ENCODE measurements around the gene ZNF728. TPM values are rescaled to one million over a fixed set of nuclear protein-coding genes. Genes with fewer than 3 reads are reported as not detected.
"Not testable (repeated sequence)": the region's sequence is repeated elsewhere in the genome, so short reads cannot be mapped to it uniquely, and the experiment has no call there.

Gene ZNF728
- not detected in 2 replicates for total RNA-seq (2014; rRNA removed; shearing (Covaris generic))

DNA sequence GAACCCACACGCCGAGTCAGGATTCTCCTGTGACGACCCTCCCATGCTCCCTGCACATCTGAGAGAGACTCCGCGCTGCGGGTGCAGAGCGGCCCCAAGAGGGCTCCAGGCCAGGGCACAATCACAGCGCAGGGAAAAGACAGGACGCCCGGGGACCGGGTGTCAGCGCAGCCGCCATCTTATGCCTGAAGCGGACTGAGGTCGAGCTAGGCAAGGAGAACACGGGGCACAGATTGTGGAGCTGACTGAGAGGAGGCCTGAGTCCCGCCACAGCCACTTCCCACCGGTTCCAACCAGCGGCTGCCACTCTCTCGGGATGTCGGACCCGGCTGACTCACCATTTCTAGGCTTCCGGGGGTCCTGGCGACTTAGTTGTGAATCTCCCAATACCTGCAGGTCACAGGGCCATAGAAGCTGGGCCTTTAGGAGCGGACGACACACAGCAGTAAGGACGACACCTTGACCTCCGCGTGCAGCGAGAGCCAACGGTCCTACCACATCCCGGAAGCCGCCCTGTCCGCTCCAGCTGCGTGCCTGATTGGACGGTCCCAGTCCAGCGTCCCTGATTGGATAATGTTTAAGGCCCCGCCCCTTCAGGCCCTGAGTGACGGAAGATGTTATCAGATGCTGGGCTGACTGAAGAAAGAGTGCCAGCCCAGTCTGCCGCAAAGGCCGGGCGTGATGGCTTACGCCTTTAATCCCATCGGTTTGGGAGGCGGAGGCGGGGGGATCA is at the start of gene ZNF728:
Gene ZNF728, minus strand, starts transcription at position 487 of the 733 bp plus-strand sequence. Its CDS starts 146 bp downstream, at position 341.
- no peak for DNase-seq
- no peak within 1 kb of the TSS for H3K4me3 ChIP-seq (ENCODE audit: insufficient read depth, low read depth, low read length)
- H3K36me3 ChIP-seq (replicated peaks; ENCODE audit: control insufficient read depth, insufficient read depth, low read length) = no peaks in the 10 kb centered on the region
- no peaks in the 10 kb centered on the region for H3K27me3 ChIP-seq (ENCODE audit: control insufficient read depth, insufficient read depth, low read length)

DNA sequence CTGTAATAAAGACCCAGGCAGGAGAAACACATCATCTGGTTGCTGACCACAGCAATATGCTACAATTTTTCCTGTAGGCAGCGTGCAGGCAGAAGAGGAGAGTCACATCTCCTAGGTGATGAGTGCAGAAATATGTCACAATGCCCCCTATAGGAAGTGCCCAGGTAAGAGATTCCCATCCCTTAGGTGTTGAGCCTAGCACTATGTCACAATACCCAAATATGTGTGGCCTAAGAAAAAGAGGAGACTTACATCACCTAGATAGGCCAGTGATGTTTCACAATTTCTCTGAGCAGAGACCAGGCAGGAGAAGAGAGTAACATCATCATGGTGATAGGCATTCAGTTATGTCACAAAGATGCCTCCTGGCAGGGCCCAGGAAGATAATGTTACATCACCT is 49.4 kb upstream of the ZNF728 start:
- no peak for DNase-seq
- no peaks in the 10 kb centered on the region for H3K27me3 ChIP-seq (ENCODE audit: control insufficient read depth, insufficient read depth, low read length)
- H3K4me3 ChIP-seq (ENCODE audit: insufficient read depth, low read depth, low read length) = no peak overlapping the region
- H3K36me3 ChIP-seq (replicated peaks; ENCODE audit: control insufficient read depth, insufficient read depth, low read length) = no peaks in the 10 kb centered on the region

DNA sequence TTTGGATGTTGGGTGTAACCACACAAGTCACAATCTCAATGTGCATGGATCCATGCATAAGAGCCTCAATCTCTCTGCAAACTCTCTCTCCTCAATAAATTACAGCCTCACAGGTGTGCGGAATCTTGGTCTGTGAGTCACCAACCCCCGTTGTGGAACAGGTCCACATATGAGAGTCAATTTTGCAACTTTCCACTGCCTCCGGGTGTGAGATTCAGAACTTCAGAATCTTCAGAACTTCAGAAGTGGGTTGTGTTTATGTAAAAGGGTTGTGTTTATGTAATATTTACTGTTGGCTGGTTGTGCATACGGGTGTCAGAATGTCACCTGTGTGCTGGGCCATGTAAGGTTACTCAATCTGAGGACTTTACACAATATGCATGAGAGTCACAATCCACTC is 46.3 kb upstream of the ZNF728 start:
- Histone ChIP-seq H3K27me3 (ENCODE audit: control insufficient read depth, insufficient read depth, low read length) (no peaks in the 10 kb centered on the region), H3K4me3 (ENCODE audit: insufficient read depth, low read depth, low read length) (no peak overlapping the region), H3K36me3 (replicated peaks; ENCODE audit: control insufficient read depth, insufficient read depth, low read length) (no peaks in the 10 kb centered on the region; the same call in 1 of the 2 replicates)
- no peak for DNase-seq

- no peaks in the 10 kb centered on the region; the same call in 1 of the 2 replicates for H3K36me3 ChIP-seq (replicated peaks; ENCODE audit: control insufficient read depth, insufficient read depth, low read length)
- no peak for DNase-seq
Measured at GRCh38 chr19:23046743-23047142, 43.8 kb upstream of the ZNF728 start.

GRCh38 chr19:23033721-23034120 is 30.7 kb upstream of the ZNF728 start:
- no peak for DNase-seq
- Histone ChIP-seq H3K36me3 (replicated peaks; ENCODE audit: control insufficient read depth, insufficient read depth, low read length) (no peaks in the 10 kb centered on the region), H3K27me3 (ENCODE audit: control insufficient read depth, insufficient read depth, low read length) (no peaks in the 10 kb centered on the region), H3K4me3 (ENCODE audit: insufficient read depth, low read depth, low read length) (no peak overlapping the region)

More at GRCh38 chr19:23046743-23047142, 43.8 kb upstream of the ZNF728 start:
- Histone ChIP-seq H3K4me3 (ENCODE audit: insufficient read depth, low read depth, low read length) (no peak overlapping the region), H3K27me3 (ENCODE audit: control insufficient read depth, insufficient read depth, low read length) (no peaks in the 10 kb centered on the region)

- Histone ChIP-seq H3K36me3 (replicated peaks; ENCODE audit: control insufficient read depth, insufficient read depth, low read length) (no peaks in the 10 kb centered on the region), H3K27me3 (ENCODE audit: control insufficient read depth, insufficient read depth, low read length) (no peaks in the 10 kb centered on the region), H3K4me3 (ENCODE audit: insufficient read depth, low read depth, low read length) (no peak overlapping the region)
- DNase-seq = no peak
Measured at GRCh38 chr19:23015660-23016059, 12.7 kb upstream of the ZNF728 start.

DNA sequence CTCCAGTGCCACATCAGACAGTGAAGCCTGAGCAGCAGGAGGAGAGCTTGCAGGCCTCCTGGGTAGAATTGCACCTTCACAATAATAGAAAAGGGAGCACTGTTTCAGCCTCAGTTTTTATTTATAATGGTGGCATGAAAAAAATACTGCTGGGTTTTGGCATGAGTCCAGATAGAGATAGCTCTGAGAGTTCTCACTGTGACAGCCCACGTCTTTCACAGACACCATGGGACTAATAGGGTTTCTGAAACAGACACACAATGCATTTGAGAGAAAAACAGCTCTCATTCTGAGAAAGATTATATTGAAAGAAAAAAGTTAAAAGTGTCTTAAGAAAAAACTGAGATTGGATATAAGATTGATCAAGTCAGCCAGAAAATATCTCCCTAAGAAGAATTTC is 8.0 kb downstream of the ZNF728 start:
- H3K27me3 ChIP-seq (ENCODE audit: control insufficient read depth, insufficient read depth, low read length); DNase-seq; H3K36me3 ChIP-seq (replicated peaks; ENCODE audit: control insufficient read depth, insufficient read depth, low read length); H3K4me3 ChIP-seq (ENCODE audit: insufficient read depth, low read depth, low read length): not testable (repeated sequence)

GRCh38 chr19:22976248-22976647 is 26.7 kb downstream of the ZNF728 start:
- Histone ChIP-seq H3K27me3 (ENCODE audit: control insufficient read depth, insufficient read depth, low read length) (no peaks in the 10 kb centered on the region), H3K4me3 (ENCODE audit: insufficient read depth, low read depth, low read length) (no peak overlapping the region), H3K36me3 (replicated peaks; ENCODE audit: control insufficient read depth, insufficient read depth, low read length) (no peaks in the 10 kb centered on the region)
- DNase-seq = no peak

DNA sequence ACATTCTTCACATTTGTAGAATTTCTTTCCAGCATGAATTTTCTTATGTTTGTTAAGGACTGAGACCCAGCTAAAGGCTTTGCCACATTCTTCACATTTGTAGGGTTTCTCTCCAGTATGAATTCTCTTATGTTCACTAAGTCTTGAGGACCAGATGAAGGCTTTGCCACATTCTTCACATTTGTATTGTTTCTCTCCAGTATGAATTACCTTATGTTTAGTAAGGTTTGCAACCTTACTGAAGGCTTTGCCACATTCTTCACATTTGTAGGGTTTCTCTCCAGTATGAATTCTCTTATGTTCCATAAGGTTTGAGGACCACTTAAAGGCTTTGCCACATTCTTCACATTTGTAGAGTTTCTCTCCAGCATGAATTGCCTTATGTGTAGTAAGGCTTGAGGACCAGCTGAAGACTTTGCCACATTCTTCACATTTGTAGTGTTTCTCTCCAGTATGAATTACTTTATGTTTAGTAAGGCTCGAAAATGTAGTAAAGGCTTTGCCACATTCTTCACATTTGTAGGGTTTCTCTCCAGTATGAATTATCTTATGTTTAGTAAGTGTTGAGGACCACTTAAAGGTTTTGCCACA is 27.3 kb downstream of the ZNF728 start:
- not testable (repeated sequence) for H3K27me3 ChIP-seq (ENCODE audit: control insufficient read depth, insufficient read depth, low read length); DNase-seq; H3K4me3 ChIP-seq (ENCODE audit: insufficient read depth, low read depth, low read length)

DNA sequence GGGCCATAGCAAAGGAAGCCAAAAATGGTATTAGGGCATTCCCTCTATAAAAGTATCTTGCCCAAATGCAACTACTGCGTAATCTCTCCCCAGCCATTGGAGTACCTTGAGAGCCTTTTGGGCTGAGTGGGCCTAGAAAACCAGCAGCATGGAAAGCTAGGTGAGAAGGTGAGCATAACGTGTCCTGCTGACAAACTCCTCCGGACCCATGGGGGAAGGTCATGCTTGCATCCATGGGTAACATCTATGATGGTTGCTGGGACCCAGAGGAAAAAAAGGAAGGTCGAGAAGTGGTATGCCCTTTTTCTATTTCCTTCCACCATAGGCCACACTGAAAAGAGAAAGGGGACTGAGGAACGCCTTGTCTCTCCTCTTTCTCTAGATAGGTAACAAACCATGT is 57.4 kb downstream of the ZNF728 start:
- Histone ChIP-seq H3K27me3 (ENCODE audit: control insufficient read depth, insufficient read depth, low read length) (no peaks in the 10 kb centered on the region), H3K36me3 (replicated peaks; ENCODE audit: control insufficient read depth, insufficient read depth, low read length) (no peaks in the 10 kb centered on the region), H3K4me3 (ENCODE audit: insufficient read depth, low read depth, low read length) (no peak overlapping the region)
- no peak for DNase-seq

More for the DNA sequence above, 27.3 kb downstream of the ZNF728 start:
- H3K36me3 ChIP-seq (replicated peaks; ENCODE audit: control insufficient read depth, insufficient read depth, low read length) = not testable (repeated sequence)

DNA sequence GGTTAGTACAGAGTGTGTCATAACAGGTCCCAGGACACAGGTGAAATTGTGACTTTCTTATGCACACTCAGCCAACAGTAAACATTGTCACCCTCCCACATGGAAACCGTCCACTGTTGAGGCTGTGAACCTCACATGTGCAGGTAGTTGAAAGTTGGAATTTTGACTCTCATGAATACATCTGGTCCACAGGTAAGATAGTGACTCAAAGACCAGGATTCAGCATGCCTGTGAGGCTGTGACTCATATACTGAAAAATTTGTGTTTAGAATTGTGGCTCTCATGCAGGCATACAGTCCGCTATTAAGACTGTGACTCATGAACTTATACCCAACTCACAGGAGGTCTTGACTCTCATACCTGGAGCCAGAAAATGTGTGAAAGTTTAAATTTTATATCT is 67.8 kb downstream of the ZNF728 start:
- no peak for DNase-seq
- Histone ChIP-seq H3K36me3 (replicated peaks; ENCODE audit: control insufficient read depth, insufficient read depth, low read length) (no peaks in the 10 kb centered on the region), H3K4me3 (ENCODE audit: insufficient read depth, low read depth, low read length) (no peak overlapping the region), H3K27me3 (ENCODE audit: control insufficient read depth, insufficient read depth, low read length) (no peaks in the 10 kb centered on the region)

DNA sequence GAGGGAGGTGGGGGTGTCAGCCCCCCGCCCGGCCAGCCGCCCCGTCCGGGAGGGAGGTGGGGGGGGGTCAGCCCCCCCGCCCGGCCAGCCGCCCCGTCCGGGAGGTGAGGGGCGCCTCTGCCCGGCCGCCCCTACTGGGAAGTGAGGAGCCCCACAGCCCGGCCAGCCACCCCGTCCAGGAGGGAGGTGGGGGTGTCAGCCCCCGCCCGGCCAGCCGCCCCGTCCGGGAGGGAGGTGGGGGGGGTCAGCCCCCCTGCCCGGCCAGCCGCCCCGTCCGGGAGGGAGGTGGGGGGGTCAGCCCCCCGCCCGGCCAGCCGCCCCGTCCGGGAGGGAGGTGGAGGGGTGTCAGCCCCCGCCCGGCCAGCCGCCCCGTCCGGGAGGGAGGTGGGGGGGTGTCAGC is 75.4 kb downstream of the ZNF728 start:
- DNase-seq; H3K4me3 ChIP-seq (ENCODE audit: insufficient read depth, low read depth, low read length); H3K36me3 ChIP-seq (replicated peaks; ENCODE audit: control insufficient read depth, insufficient read depth, low read length); H3K27me3 ChIP-seq (ENCODE audit: control insufficient read depth, insufficient read depth, low read length): not testable (repeated sequence)

DNA sequence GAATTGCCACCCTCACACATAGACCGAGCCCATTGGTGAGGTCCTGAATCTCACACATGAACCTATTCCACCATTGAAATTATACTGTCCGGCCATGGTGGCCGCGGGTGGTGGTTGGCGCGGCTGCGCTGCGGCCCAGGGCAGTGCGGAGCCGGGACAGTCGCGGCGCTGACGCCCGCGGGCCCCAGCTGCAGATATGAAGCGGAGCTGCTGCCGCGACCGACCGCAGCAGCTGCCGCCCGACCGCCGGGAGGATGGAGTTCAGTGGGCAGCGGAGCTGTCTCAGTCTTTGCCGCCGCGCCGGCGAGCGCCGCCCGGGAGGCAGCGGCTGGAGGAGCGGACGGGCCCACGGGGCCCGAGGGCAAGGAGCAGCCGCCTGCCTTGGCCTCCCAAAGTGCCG is 77.8 kb downstream of the ZNF728 start:
- H3K27me3 ChIP-seq (ENCODE audit: control insufficient read depth, insufficient read depth, low read length); H3K4me3 ChIP-seq (ENCODE audit: insufficient read depth, low read depth, low read length); H3K36me3 ChIP-seq (replicated peaks; ENCODE audit: control insufficient read depth, insufficient read depth, low read length); DNase-seq: not testable (repeated sequence)

Data from H7 (cell line).